Measurements from ENCODE around the gene SLC12A8.

SLC12A8 gene

DNA sequence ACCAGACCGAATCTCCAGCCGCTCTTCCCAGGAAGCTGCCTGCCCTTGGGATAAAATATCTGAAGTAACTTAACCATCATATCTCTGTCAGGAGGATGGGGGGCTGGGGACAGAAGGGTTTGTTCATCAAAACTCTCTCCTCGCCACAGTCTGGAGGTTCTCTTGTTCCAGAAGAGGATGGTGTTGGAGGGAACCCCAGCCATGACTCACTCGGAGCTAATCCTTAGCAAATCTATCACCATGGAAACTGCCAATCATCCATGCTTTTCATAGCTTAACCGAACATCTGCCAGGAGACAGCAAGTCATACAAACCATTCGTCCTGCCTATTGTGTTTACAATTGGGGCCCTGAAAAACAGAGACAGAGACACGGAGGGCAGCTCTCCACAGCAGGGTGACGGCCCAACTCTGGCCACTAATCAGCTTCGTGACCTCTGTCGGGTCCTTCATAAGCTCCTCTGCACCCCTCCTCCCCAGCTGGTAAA is 83.0 kb downstream of the SLC12A8 start:
- no peak overlapping the region for H3K4me3 ChIP-seq (ENCODE audit: low read depth, low read length)
- H3K27ac ChIP-seq, result peak overlapping the region; percentile 67
- in situ Hi-C loops (cut with HindIII; ENCODE audit: low pct_ligation_motif_present, low sequenced_read_pairs), result no loop called here
- no peaks in the 10 kb centered on the region for H3K27me3 ChIP-seq (replicated peaks)
- TF ChIP-seq, protein P1, sequence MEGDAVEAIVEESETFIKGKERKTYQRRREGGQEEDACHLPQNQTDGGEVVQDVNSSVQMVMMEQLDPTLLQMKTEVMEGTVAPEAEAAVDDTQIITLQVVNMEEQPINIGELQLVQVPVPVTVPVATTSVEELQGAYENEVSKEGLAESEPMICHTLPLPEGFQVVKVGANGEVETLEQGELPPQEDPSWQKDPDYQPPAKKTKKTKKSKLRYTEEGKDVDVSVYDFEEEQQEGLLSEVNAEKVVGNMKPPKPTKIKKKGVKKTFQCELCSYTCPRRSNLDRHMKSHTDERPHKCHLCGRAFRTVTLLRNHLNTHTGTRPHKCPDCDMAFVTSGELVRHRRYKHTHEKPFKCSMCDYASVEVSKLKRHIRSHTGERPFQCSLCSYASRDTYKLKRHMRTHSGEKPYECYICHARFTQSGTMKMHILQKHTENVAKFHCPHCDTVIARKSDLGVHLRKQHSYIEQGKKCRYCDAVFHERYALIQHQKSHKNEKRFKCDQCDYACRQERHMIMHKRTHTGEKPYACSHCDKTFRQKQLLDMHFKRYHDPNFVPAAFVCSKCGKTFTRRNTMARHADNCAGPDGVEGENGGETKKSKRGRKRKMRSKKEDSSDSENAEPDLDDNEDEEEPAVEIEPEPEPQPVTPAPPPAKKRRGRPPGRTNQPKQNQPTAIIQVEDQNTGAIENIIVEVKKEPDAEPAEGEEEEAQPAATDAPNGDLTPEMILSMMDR (IDR thresholded peaks at IDR 0.05; ENCODE audit: low read depth, low read length, missing control alignments), result no peak
- DNase-seq, result peak; percentile 97
- no peaks in the 10 kb centered on the region for H3K36me3 ChIP-seq (replicated peaks)

DNA sequence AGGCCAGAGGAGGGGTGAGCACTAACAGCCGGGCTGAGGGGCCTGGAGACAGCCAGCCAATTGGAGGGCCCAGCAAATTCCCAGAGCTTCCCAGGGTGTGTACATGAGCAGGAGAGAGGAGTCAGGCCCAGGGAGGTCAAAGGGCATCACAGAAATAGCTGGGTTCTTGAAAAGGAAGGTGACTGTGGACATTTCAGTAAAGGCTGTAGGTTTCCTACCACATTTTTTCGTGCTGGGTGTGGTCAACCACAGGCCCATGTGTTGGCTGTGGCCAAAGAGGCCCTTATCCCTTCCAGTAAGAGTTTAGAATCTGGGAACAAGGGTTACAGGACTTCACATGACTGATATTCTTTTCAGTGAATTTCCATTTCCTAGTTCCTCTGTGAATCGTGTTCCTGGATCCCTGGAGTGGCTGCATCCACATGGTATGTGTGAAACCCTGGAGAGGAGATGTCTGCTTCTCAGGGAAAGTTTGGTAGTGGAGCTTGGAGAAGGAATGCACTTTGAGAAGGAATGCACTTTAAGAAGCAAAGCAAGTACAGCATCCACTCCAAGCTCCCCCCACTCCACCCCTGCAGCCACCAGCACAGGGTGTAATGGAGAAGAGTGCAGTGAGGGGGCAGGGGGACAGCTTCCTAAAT is 83.6 kb downstream of the SLC12A8 start:
- TF ChIP-seq, protein P1 (IDR thresholded peaks at IDR 0.05; ENCODE audit: low read depth, low read length, missing control alignments), result no peak
- Histone ChIP-seq H3K27ac (peak overlapping the region; percentile 67), H3K4me3 (ENCODE audit: low read depth, low read length) (no peak overlapping the region), H3K36me3 (replicated peaks) (no peaks in the 10 kb centered on the region), H3K27me3 (replicated peaks) (no peaks in the 10 kb centered on the region)
- in situ Hi-C loops (cut with HindIII; ENCODE audit: low pct_ligation_motif_present, low sequenced_read_pairs), result no loop called here
- peak; percentile 53 for DNase-seq

DNA sequence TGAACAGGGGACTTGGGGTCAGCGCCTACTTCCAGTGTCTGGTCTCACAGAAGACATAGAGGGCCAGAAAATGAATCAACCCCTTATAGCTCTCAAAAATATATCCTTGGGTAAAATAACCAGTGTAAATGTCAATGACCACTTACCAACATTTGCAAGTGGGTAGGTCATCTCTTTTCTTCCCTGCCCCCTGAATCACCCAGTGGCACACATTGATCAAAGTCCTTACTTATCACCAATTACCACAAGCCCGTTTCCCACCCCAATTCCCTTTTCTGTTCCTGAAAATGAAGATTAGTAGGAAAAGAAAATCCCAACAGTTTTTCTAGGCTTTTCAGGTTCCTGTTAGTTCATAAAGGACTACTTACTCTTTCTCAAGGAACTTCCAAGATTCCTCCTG is 86.2 kb downstream of the SLC12A8 start:
- in situ Hi-C loops (cut with HindIII; ENCODE audit: low pct_ligation_motif_present, low sequenced_read_pairs), result no loop called here
- Histone ChIP-seq H3K4me3 (ENCODE audit: low read depth, low read length) (no peak overlapping the region), H3K36me3 (replicated peaks) (no peaks in the 10 kb centered on the region), H3K27me3 (replicated peaks) (no peaks in the 10 kb centered on the region), H3K27ac (peak overlapping the region; percentile 76)
- DNase-seq, result no peak
- TF ChIP-seq, protein P1 (IDR thresholded peaks at IDR 0.05; ENCODE audit: low read depth, low read length, missing control alignments), result no peak

DNA sequence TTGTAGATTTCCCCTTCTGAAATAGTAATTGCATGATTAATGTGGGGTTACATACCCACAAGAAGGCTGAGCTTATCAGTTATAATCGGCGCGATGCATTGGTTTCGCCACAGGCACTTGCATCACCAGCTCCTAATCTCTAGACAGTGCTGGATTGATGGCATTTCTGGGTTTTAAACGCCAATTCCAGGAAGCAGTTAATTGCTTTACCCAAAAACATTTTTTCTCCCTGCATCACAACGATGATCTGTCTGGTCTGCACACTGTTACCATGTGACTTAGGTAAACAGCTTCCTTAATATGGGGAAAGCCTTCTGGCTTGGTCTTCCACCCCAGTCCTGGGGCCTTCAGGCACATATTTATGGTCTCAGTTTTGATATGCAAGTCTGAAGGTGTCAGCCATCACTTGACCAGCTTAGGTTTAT is 86.7 kb downstream of the SLC12A8 start:
- Histone ChIP-seq H3K4me3 (ENCODE audit: low read depth, low read length) (no peak overlapping the region), H3K27ac (peak overlapping the region; percentile 76), H3K27me3 (replicated peaks) (no peaks in the 10 kb centered on the region), H3K36me3 (replicated peaks) (no peaks in the 10 kb centered on the region)
- peak; percentile 93 for DNase-seq
- TF ChIP-seq, protein P1 (IDR thresholded peaks at IDR 0.05; ENCODE audit: low read depth, low read length, missing control alignments), result no peak
- in situ Hi-C loops (cut with HindIII; ENCODE audit: low pct_ligation_motif_present, low sequenced_read_pairs), result no loop called here

DNA sequence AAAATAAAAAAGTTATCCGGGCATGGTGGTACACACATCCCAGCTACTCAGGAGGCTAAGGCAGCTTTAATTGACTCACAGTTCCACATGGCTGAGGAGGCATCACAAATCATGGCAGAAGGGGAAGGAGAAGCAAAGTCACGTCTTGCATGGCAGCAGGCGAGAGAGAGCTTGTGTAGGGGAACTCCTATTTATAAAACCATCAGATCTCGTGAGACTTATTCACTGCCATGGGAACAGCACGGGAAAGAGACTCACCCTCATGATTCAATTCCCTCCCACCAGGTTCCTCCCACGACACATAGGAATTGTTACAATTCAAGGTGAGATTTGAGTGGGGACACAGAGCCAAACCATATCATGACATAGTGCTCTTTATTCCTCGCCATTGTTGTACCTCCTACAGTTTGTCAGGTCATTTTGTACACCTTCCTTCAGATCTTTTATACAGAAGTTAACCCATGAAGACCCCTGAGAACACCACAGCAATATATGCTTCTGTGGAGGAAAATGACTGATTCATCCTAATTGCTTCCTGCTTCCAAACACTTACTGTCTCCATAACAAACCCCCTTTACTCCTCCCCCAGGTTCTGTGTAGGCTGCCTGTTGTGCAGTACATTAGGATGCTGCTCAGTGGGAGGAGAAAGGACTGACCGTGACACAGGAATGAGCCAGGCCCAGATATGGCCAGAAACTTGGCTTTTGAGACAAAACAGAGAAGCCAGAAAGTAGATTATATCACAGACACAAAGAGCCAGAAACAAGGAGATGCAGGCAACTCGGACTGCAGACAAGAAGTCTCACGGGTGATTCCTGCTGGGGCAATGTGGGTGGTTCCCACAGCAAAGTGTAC is 88.9 kb downstream of the SLC12A8 start:
- TF ChIP-seq, protein P1 (IDR thresholded peaks at IDR 0.05; ENCODE audit: low read depth, low read length, missing control alignments), result no peak
- in situ Hi-C loops (cut with HindIII; ENCODE audit: low pct_ligation_motif_present, low sequenced_read_pairs), result no loop called here
- Histone ChIP-seq H3K4me3 (ENCODE audit: low read depth, low read length) (no peak overlapping the region), H3K27me3 (replicated peaks) (no peaks in the 10 kb centered on the region), H3K36me3 (replicated peaks) (no peaks in the 10 kb centered on the region), H3K27ac (no peak overlapping the region)
- DNase-seq, result peak; percentile 59
